H9 (cell line): ENCODE results near the gene MS4A4A. TPM values are rescaled to one million over a fixed set of nuclear protein-coding genes. Genes with fewer than 3 reads are reported as not detected.

Experiments
- DNase-seq: peaks from one replicate; pipeline ENCODE4 v3.0.0-alpha.2; 2017
- H2AFZ ChIP-seq: one replicate; pipeline ENCODE4 v1.6.1; 2013; ENCODE audit warnings: mild to moderate bottlenecking, low read length, control low read depth, moderate library complexity
- H2AK5ac ChIP-seq: 2 replicates; pipeline ENCODE4 v1.6.1; 2013; ENCODE audit warnings: low read length, control low read depth, mixed read lengths; ENCODE audit not compliant: insufficient read length
- H2BK120ac ChIP-seq: one replicate; pipeline ENCODE4 v1.6.1; 2013; ENCODE audit warnings: low read depth, mild to moderate bottlenecking, low read length, control low read depth, inconsistent platforms; ENCODE audit not compliant: poor library complexity, severe bottlenecking
- H2BK12ac ChIP-seq: 2 replicates; pipeline ENCODE4 v1.6.1; 2013; ENCODE audit warnings: low read length, control low read depth, mixed read lengths, low read depth; ENCODE audit not compliant: insufficient read length
- H2BK15ac ChIP-seq: 2 replicates; pipeline ENCODE4 v1.6.1; 2013; ENCODE audit warnings: low read depth, low read length, control low read depth
- H2BK20ac ChIP-seq: one replicate; pipeline ENCODE4 v1.6.1; 2013; ENCODE audit warnings: low read depth, mild to moderate bottlenecking, low read length, control low read depth, inconsistent platforms; ENCODE audit not compliant: poor library complexity, severe bottlenecking
- H2BK5ac ChIP-seq: 2 replicates; pipeline ENCODE4 v1.6.1; 2013; ENCODE audit warnings: low read length, control low read depth, mixed read lengths; ENCODE audit not compliant: insufficient read length
- H3K14ac ChIP-seq: 2 replicates; pipeline ENCODE4 v1.6.1; 2013; ENCODE audit warnings: low read length, control low read depth; ENCODE audit not compliant: insufficient read depth
- H3K18ac ChIP-seq: 2 replicates; pipeline ENCODE4 v1.6.1; 2013; ENCODE audit warnings: low read depth, mild to moderate bottlenecking, mixed read lengths, low read length, control low read depth; ENCODE audit not compliant: insufficient read length
- H3K23ac ChIP-seq: 2 replicates; pipeline ENCODE4 v1.6.1; 2013; ENCODE audit warnings: low read length, control low read depth, mixed read lengths, low read depth; ENCODE audit not compliant: insufficient read length
- H3K23me2 ChIP-seq: 2 replicates; pipeline ENCODE4 v1.6.1; 2013; ENCODE audit warnings: low read depth, mild to moderate bottlenecking, mixed read lengths, low read length, control low read depth; ENCODE audit not compliant: insufficient read length, poor library complexity, severe bottlenecking
- H3K27ac ChIP-seq: 2 replicates; pipeline ENCODE4 v1.5.1; 2013; ENCODE audit warnings: low read length, control low read depth, mixed read lengths, low read depth; ENCODE audit not compliant: insufficient read length
- H3K27me3 ChIP-seq: 2 replicates; pipeline ENCODE4 v1.6.1; 2013; ENCODE audit warnings: low read length, control low read depth, inconsistent platforms; ENCODE audit not compliant: insufficient read depth
- H3K4ac ChIP-seq: 2 replicates; pipeline ENCODE4 v1.6.1; 2013; ENCODE audit warnings: low read depth, mild to moderate bottlenecking, control low read depth, inconsistent platforms, low read length, moderate library complexity
- H3K4me1 ChIP-seq: 2 replicates; pipeline ENCODE4 v1.6.1; 2013; ENCODE audit warnings: low read length, control low read depth, inconsistent platforms; ENCODE audit not compliant: insufficient read depth
- H3K4me2 ChIP-seq: 2 replicates; pipeline ENCODE4 v1.6.1; 2013; ENCODE audit warnings: low read length, control low read depth, mixed read lengths; ENCODE audit not compliant: insufficient read length, insufficient read depth
- H3K56ac ChIP-seq: 2 replicates; pipeline ENCODE4 v1.6.1; 2013; ENCODE audit warnings: low read depth, mild to moderate bottlenecking, mixed read lengths, low read length, control low read depth; ENCODE audit not compliant: insufficient read length
- H3K79me1 ChIP-seq: 2 replicates; pipeline ENCODE4 v1.6.1; 2013; ENCODE audit warnings: low read depth, mild to moderate bottlenecking, moderate library complexity, low read length, control low read depth, inconsistent platforms; ENCODE audit not compliant: insufficient read depth, poor library complexity, severe bottlenecking
- H3K79me2 ChIP-seq: 2 replicates; pipeline ENCODE4 v1.6.1; 2013; ENCODE audit warnings: low read length, control low read depth, inconsistent platforms; ENCODE audit not compliant: insufficient read depth
- H3K9ac ChIP-seq: 2 replicates; pipeline ENCODE4 v1.6.1; 2013; ENCODE audit warnings: low read length, control low read depth, mixed read lengths; ENCODE audit not compliant: insufficient read length; ENCODE audit errors: extremely low read depth
- H3K9me3 ChIP-seq: one replicate; pipeline ENCODE4 v1.6.1; 2013; ENCODE audit warnings: low read depth, low read length, inconsistent platforms; ENCODE audit not compliant: control insufficient read depth
- H3T11ph ChIP-seq: one replicate; pipeline ENCODE4 v1.6.1; 2013; ENCODE audit warnings: mild to moderate bottlenecking, low read length, control low read depth, inconsistent platforms
- H4K20me1 ChIP-seq: one replicate; pipeline ENCODE4 v1.6.1; 2013; ENCODE audit not compliant: control insufficient read depth, insufficient read length, insufficient read depth
- H4K5ac ChIP-seq: 2 replicates; pipeline ENCODE4 v1.6.1; 2013; ENCODE audit warnings: low read depth, mild to moderate bottlenecking, mixed read lengths, low read length, control low read depth; ENCODE audit not compliant: insufficient read length
- H4K8ac ChIP-seq: replicated peaks from 2 replicates; pipeline ENCODE4 v1.6.1; 2013; ENCODE audit warnings: low read length, control low read depth, mixed read lengths, low read depth; ENCODE audit not compliant: insufficient read length
- H4K91ac ChIP-seq: 2 replicates; pipeline ENCODE4 v1.6.1; 2013; ENCODE audit warnings: low read depth, mild to moderate bottlenecking, moderate library complexity, mixed read lengths, low read length, control low read depth; ENCODE audit not compliant: insufficient read length
- H3K27ac Mint-ChIP-seq, 3 experiments: 2 replicates in 2 of 3; 3 replicates in 1 of 3; pipeline ENCODE4 v1.8.0; 2020 to 2021; ENCODE audit warnings: mixed read lengths in 3 of 3, mild to moderate bottlenecking in 1 of 3, moderate library complexity in 1 of 3
- H3K27me3 Mint-ChIP-seq: 2 replicates; pipeline ENCODE4 v1.8.0; 2021; ENCODE audit warnings: low read depth, mild to moderate bottlenecking, moderate library complexity, mixed read lengths
- H3K36me3 Mint-ChIP-seq, 3 experiments: 2 replicates in 2 of 3; 3 replicates in 1 of 3; pipeline ENCODE4 v1.8.0; 2020 to 2021; ENCODE audit warnings: low read depth in 3 of 3, mixed read lengths in 3 of 3; ENCODE audit not compliant: insufficient read depth in 1 of 3
- H3K4me1 Mint-ChIP-seq, 2 experiments: 2 replicates each; pipeline ENCODE4 v1.8.0; 2020; ENCODE audit warnings: mixed read lengths in 2 of 2
- H3K4me3 Mint-ChIP-seq, 2 experiments: 2 replicates in 1 of 2; 3 replicates in 1 of 2; pipeline ENCODE4 v1.8.0; 2020 to 2021; ENCODE audit warnings: mild to moderate bottlenecking in 2 of 2, mixed read lengths in 2 of 2, moderate library complexity in 1 of 2
- H3K9me3 Mint-ChIP-seq, 2 experiments: 2 replicates in 1 of 2; 3 replicates in 1 of 2; pipeline ENCODE4 v1.8.0; 2020; ENCODE audit warnings: mild to moderate bottlenecking in 2 of 2, mixed read lengths in 2 of 2, moderate library complexity in 1 of 2
- CTCF ChIP-seq: fragments of 200-600 bp; sonication (generic); conservative IDR thresholded peaks from 3 replicates; pipeline ENCODE4 v1.8.0; 2021; ENCODE audit warnings: antibody characterized with exemption, mild to moderate bottlenecking
- whole genome bisulfite sequencing: extraction: QIAGEN DNeasy Blood & Tissue Kit; methylation state at CpG from one replicate; pipeline ENCODE4 v1.1.7; 2013; ENCODE audit warnings: missing lambda C conversion rate, low lambda C conversion rate, mixed read lengths; ENCODE audit not compliant: insufficient read length; ENCODE audit errors: extremely low coverage; 5-methylcytosine and 5-hydroxymethylcytosine counted together
- total RNA-seq: library from RNA; stranded (reverse); gene quantifications from 2 replicates; pipeline ENCODE4 v1.2.1, GENCODE V29; 2021

The MS4A4A gene
- total RNA-seq, 1 experiment from 2014 or later = not detected

DNA sequence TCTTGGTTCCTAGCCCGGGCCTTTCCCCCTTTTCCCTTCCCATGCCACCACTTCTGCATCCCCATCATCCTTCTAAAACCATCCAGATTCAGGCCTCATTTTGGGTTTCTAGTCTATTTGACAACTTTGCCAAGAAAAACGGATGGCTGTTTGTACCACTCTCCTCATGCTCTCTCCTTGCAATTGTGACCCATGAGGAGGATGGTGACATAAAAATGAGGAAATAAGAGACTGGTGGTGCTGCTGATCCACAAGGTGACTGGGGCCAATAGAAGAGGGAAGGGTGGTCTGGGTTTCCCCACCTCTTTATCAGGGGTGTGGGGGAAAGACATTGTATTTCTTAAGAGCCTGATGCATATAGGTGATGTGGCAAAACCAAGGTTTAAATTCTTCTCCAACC is 1.0 kb downstream of the MS4A4A start:
- H2BK20ac ChIP-seq = no peak overlapping the region
- H3K23ac ChIP-seq = no peak overlapping the region
- no peaks in the 10 kb centered on the region for H3K9me3 ChIP-seq
- H3K14ac ChIP-seq = no peak overlapping the region
- TF ChIP-seq CTCF = no peak
- H3K18ac ChIP-seq = no peak overlapping the region
- no peak overlapping the region for H2BK120ac ChIP-seq
- H4K91ac ChIP-seq = no peak overlapping the region
- WGBS = no CpG with 5 or more reads among the region's 2 CpGs
- no peak overlapping the region for H4K5ac ChIP-seq
- no peaks in the 10 kb centered on the region for H4K20me1 ChIP-seq
- Mint-ChIP-seq H3K27ac (no peak overlapping the region), H3K4me3 (no peak overlapping the region), H3K9me3 (peaks cover 1 to 5% of the 10 kb centered on the region in 2 experiments; a peak in 4 of 5 replicates), H3K27me3 (no peaks in the 10 kb centered on the region; the same call in 1 of the 2 replicates), H3K4me1 (peaks cover 22 to 28% of the 10 kb centered on the region in 2 experiments), H3K36me3 (peaks cover 2 to 9% (median 4%) of the 10 kb centered on the region in 3 experiments)
- H3K79me2 ChIP-seq = no peaks in the 10 kb centered on the region
- H3K56ac ChIP-seq = no peak overlapping the region
- H3K9ac ChIP-seq = no peak overlapping the region
- H2AK5ac ChIP-seq = no peak overlapping the region
- H3K79me1 ChIP-seq = no peaks in the 10 kb centered on the region
- no peak overlapping the region for H3K4me2 ChIP-seq
- H3K4me1 ChIP-seq = peaks cover 2% of the 10 kb centered on the region; the same call in 1 of the 2 replicates
- H2AFZ ChIP-seq = no peak overlapping the region
- H2BK15ac ChIP-seq = no peak overlapping the region
- H3K27me3 ChIP-seq = no peaks in the 10 kb centered on the region
- H3K4ac ChIP-seq = no peak overlapping the region
- no peak overlapping the region for H2BK12ac ChIP-seq
- no peak overlapping the region for H4K8ac ChIP-seq
- DNase-seq = no peak
- no peak overlapping the region for H2BK5ac ChIP-seq
- H3T11ph ChIP-seq = no peak overlapping the region
- no peaks in the 10 kb centered on the region for H3K23me2 ChIP-seq
- no peak overlapping the region for H3K27ac ChIP-seq
